HCT116 (cell line): Measurements from ENCODE around the gene CLIC5. TPM values are rescaled to one million over a fixed set of nuclear protein-coding genes. Genes with fewer than 3 reads are reported as not detected.

Source experiments
- ATAC-seq: fragments of 200-7000 bp; cut with Tn5 transposase; 2 replicates; pipeline ENCODE4 v1.9.1; 2020; ENCODE audit warnings: mild to moderate bottlenecking, moderate library complexity
- BruUV-seq: library from RNA; stranded (reverse); fragments of 400-500 nt; replicated peaks from 2 replicates; lab custom pipeline; 2021; lab: Mats Ljungman, UMichigan
- CTCF ChIA-PET: fragments of 300-600 bp; sonication (Branson Sonifier 250); formaldehyde crosslinking; loops from one replicate; lab custom pipeline; 2021; ENCODE audit warnings: antibody characterized with exemption; lab: Charles Lee
- POLR2A ChIA-PET: fragments of 300-600, 350-600 bp; sonication (Branson Sonifier 250); formaldehyde crosslinking; loops from one replicate; lab custom pipeline; 2021; ENCODE audit warnings: antibody characterized with exemption; lab: Charles Lee
- RAD21 ChIA-PET, 2 experiments: fragments of 300-600 bp; sonication (Branson Sonifier 250); formaldehyde crosslinking; loops; one replicate each; lab custom pipeline; 2023; ENCODE audit warnings: low total read pairs in 2 of 2; ENCODE audit not compliant: uncharacterized antibody in 2 of 2, unreplicated experiment in 2 of 2, low non-redundant PET in 1 of 2; lab: Charles Lee
- DNase-seq: peaks from one replicate; pipeline ENCODE4 v3.0.0-alpha.2; 2010; ENCODE audit warnings: low read depth, low spot score
- H2AFZ ChIP-seq: fragments of 200-600 bp; shearing (Covaris generic), sonication (generic); 2 replicates; pipeline ENCODE4 v1.6.1; 2017; ENCODE audit warnings: low read depth, mixed run types, mixed read lengths, antibody characterized with exemption, low read length; ENCODE audit not compliant: poor library complexity, severe bottlenecking
- H3K27ac ChIP-seq: 2 replicates; pipeline ENCODE4 v1.5.1; 2012; ENCODE audit warnings: low read depth, low read length
- H3K27me3 ChIP-seq: fragments of 200-600 bp; sonication (generic); 2 replicates; pipeline ENCODE4 v1.6.1; 2016; ENCODE audit warnings: mixed run types, low read length, mixed read lengths; ENCODE audit not compliant: insufficient read depth
- H3K36me3 ChIP-seq, 2 experiments: fragments of 200-500 bp in 1 of 2; fragments of 200-600 bp in 1 of 2; sonication (Bioruptor generic) in 1 of 2; sonication (generic) in 1 of 2; 2 replicates each; pipeline versions ENCODE4 v1.5.1 to v1.6.1; 2014 to 2016; ENCODE audit warnings: low read length in 2 of 2, inconsistent platforms in 1 of 2, mixed read lengths in 1 of 2, mixed run types in 1 of 2; ENCODE audit not compliant: insufficient read depth in 2 of 2, control insufficient read depth in 1 of 2
- H3K4me1 ChIP-seq, 2 experiments: fragments of 200-600 bp in 1 of 2; sonication (generic) in 1 of 2; 2 replicates each; pipeline versions ENCODE4 v1.5.1 to v1.6.1; 2012 to 2017; ENCODE audit warnings: low read length in 2 of 2, inconsistent platforms in 1 of 2, mild to moderate bottlenecking in 1 of 2, mixed read lengths in 1 of 2, mixed run types in 1 of 2, moderate library complexity in 1 of 2; ENCODE audit not compliant: insufficient read depth in 2 of 2, control insufficient read depth in 1 of 2
- H3K4me2 ChIP-seq: fragments of 200-600 bp; sonication (generic); 2 replicates; pipeline ENCODE4 v1.6.1; 2017; ENCODE audit warnings: mixed run types, low read length, mixed read lengths
- H3K4me3 ChIP-seq, 2 experiments: fragments of 200-600 bp in 1 of 2; sonication (generic) in 1 of 2; replicated peaks in 1 of 2; 2 replicates each; pipeline ENCODE4 v1.5.1; 2011 to 2016; ENCODE audit warnings: low read length in 2 of 2, control low read depth in 1 of 2, low read depth in 1 of 2, mild to moderate bottlenecking in 1 of 2, mixed read lengths in 1 of 2, mixed run types in 1 of 2
- H3K79me2 ChIP-seq: fragments of 200-600 bp; sonication (generic); 2 replicates; pipeline ENCODE4 v1.6.1; 2017; ENCODE audit warnings: mild to moderate bottlenecking, mixed run types, low read length, moderate library complexity, mixed read lengths; ENCODE audit not compliant: insufficient read depth
- H3K9ac ChIP-seq: fragments of 200-600 bp; sonication (generic); 2 replicates; pipeline ENCODE4 v1.6.1; 2016; ENCODE audit warnings: low read length, mixed read lengths
- H3K9me2 ChIP-seq: fragments of 200-600 bp; sonication (generic), shearing (Covaris generic); 2 replicates; pipeline ENCODE4 v1.6.1; 2017; ENCODE audit warnings: mixed run types, mild to moderate bottlenecking, moderate library complexity; ENCODE audit not compliant: insufficient read depth
- H3K9me3 ChIP-seq, 2 experiments: fragments of 200-500 bp in 1 of 2; fragments of 200-600 bp in 1 of 2; sonication (Bioruptor generic) in 1 of 2; sonication (generic) in 1 of 2; 2 replicates each; pipeline ENCODE4 v1.6.1; 2014 to 2017; ENCODE audit warnings: low read length in 2 of 2, mixed read lengths in 2 of 2, inconsistent platforms in 1 of 2, low read depth in 1 of 2, mild to moderate bottlenecking in 1 of 2, mixed run types in 1 of 2, moderate library complexity in 1 of 2; ENCODE audit not compliant: control insufficient read depth in 1 of 2, insufficient read depth in 1 of 2
- H4K20me1 ChIP-seq: fragments of 200-600 bp; sonication (generic), shearing (Covaris generic); 2 replicates; pipeline ENCODE4 v1.6.1; 2017; ENCODE audit warnings: mixed run types, mild to moderate bottlenecking, moderate library complexity; ENCODE audit not compliant: insufficient read depth
- ATF3 ChIP-seq: IDR thresholded peaks from 2 replicates; pipeline ENCODE4 v1.6.1; 2012
- CBX3 ChIP-seq: IDR thresholded peaks from 2 replicates; pipeline ENCODE4 v1.6.1; 2012; ENCODE audit warnings: low read depth
- CEBPB ChIP-seq: IDR thresholded peaks from 2 replicates; pipeline ENCODE4 v1.6.1; 2012; ENCODE audit warnings: low read depth
- EGR1 ChIP-seq: IDR thresholded peaks from 2 replicates; pipeline ENCODE4 v1.6.1; 2012; ENCODE audit warnings: low read depth
- ELF1 ChIP-seq: IDR thresholded peaks from 2 replicates; pipeline ENCODE4 v1.6.1; 2012; ENCODE audit warnings: low read depth, borderline replicate concordance
- FOSL1 ChIP-seq: IDR thresholded peaks from 2 replicates; pipeline ENCODE4 v1.6.1; 2012; ENCODE audit warnings: low read depth
- POLR2A ChIP-seq: IDR thresholded peaks from 2 replicates; pipeline ENCODE4 v1.7.0; 2011; ENCODE audit warnings: borderline replicate concordance; ENCODE audit not compliant: insufficient read depth, insufficient read length; ENCODE audit errors: extremely low read depth
- REST ChIP-seq: IDR thresholded peaks from 2 replicates; pipeline ENCODE4 v1.6.1; 2012; ENCODE audit warnings: low read depth
- SP1 ChIP-seq: IDR thresholded peaks from 2 replicates; pipeline ENCODE4 v1.6.1; 2012; ENCODE audit warnings: low read depth
- SRF ChIP-seq: IDR thresholded peaks from 2 replicates; pipeline ENCODE4 v1.6.1; 2012; ENCODE audit warnings: low read depth
- YY1 ChIP-seq: IDR thresholded peaks from 2 replicates; pipeline ENCODE4 v1.6.1; 2011; ENCODE audit warnings: low read length, low read depth, moderate library complexity, mild to moderate bottlenecking; ENCODE audit not compliant: insufficient replicate concordance; ENCODE audit errors: extremely low read depth
- ZFX ChIP-seq: fragments of 450-650 bp; IDR thresholded peaks from 2 replicates; pipeline ENCODE4 v1.6.1; 2017
- intact Hi-C: fragments of 100-400 bp; cut with micrococcal nuclease; formaldehyde crosslinking; loops from 2 replicates; pipeline ENCODE4 v1.10.0; 2022
- total RNA-seq: library from RNA; stranded (reverse); gene quantifications from one replicate; pipeline ENCODE4 v1.2.1, GENCODE V29; 2021; ENCODE audit not compliant: unreplicated experiment

The CLIC5 gene
- total RNA-seq, 1 experiment from 2014 or later = 0.20 TPM

DNA sequence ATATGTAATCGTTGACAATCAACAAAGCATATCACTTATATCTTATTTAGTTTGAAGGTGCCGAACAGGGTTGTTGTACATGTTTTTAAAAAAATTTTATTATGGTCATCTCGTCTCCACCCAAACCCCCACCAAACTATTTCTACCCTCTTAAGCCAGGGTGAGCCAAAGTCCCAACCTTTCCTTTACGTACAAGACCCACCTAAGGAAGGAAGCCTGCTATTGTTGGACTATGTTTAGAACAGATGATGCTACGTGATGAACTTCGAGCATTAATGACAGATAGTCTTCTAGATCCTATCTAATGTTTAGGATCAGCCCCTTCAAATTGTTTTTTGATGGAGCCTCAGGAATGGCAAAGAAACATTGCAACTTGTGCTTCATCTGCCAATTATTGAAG, 44.4 kb downstream of the CLIC5 start:
- no peaks in the 10 kb centered on the region for H3K79me2 ChIP-seq
- no peaks in the 10 kb centered on the region for H3K27me3 ChIP-seq
- H3K4me3 ChIP-seq = no peak overlapping the region
- POLR2A ChIA-PET = no interaction called here
- no TSS peak for BruUV-seq
- H3K9me3 ChIP-seq = no peaks in the 10 kb centered on the region
- ATAC-seq (no peak), DNase-seq (no peak)
- H3K36me3 ChIP-seq = no peaks in the 10 kb centered on the region
- H3K9me2 ChIP-seq = no peaks in the 10 kb centered on the region
- H3K4me2 ChIP-seq = no peak overlapping the region
- H3K4me1 ChIP-seq = 0 out of 4 replicates have a peak, but pooled peaks cover 0 to under 1% of the 10 kb centered on the region in 2 experiments
- TF ChIP-seq SP1 (no peak), CEBPB (no peak)
- CTCF ChIA-PET = no interaction called here
- H2AFZ ChIP-seq = no peak overlapping the region
- no peak overlapping the region for H3K9ac ChIP-seq
- H3K27ac ChIP-seq = no peak overlapping the region
- intact Hi-C loops = no loop called here
- no peaks in the 10 kb centered on the region for H4K20me1 ChIP-seq
- RAD21 ChIA-PET = no interaction called here

DNA sequence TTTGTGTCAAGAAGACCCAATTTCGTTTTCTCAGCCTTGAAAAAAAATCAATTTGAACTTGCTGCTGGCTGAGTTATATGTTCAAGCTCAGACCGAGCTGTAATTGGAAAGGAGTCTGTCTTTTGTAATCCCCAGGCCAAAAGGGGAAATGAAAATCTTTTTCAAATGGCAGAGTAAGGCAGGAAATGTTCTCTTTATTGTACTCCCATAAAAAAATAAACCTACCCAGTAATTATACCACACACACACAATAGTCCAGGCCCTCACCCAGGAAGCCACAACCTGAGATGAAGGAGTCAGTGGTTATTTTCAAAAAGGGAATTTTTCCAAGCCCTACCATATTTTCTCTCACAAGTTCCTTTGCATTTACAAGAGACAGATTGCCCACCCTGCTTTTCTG, 45.3 kb downstream of the CLIC5 start:
- ChIA-PET POLR2A (no interaction called here), CTCF (no interaction called here)

DNA sequence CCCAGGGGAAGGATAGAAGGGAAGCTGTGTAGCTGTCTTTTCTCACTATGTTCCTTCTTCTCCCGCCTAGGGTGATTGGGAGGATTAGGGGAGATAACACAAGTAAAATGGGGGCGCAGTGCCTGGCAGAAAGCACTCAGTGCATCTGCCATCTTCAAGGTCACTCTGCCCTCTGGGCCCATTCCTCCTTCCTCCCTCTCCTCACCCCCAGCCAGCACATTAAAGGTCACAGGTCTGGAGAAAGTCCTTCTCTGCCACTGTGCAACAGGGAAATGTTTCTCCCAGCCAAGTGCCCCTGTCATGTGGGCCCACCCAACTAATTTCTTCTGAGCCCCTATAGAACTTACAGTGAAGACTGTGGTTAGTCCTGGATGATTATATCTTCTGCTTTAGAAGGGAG, 45.8 kb downstream of the CLIC5 start:
- Histone ChIP-seq H3K4me1 (peaks cover 0 to 10% of the 10 kb centered on the region in 2 experiments; a peak in 2 of 4 replicates), H3K36me3 (no peaks in the 10 kb centered on the region), H3K9ac (no peak overlapping the region), H3K4me3 (no peak overlapping the region), H3K9me3 (no peaks in the 10 kb centered on the region), H4K20me1 (no peaks in the 10 kb centered on the region), H3K27me3 (no peaks in the 10 kb centered on the region), H3K79me2 (no peaks in the 10 kb centered on the region), H3K27ac (no peak overlapping the region), H3K9me2 (no peaks in the 10 kb centered on the region), H3K4me2 (no peak overlapping the region), H2AFZ (no peak overlapping the region)
- BruUV-seq = no TSS peak
- intact Hi-C loops = no loop called here
- CTCF ChIA-PET = no interaction called here
- POLR2A ChIA-PET = no interaction called here
- RAD21 ChIA-PET = no interaction called here
- no peak for ATAC-seq
- DNase-seq = no peak
- TF ChIP-seq SRF = no peak
- TF ChIP-seq ATF3 = no peak
- TF ChIP-seq EGR1 = no peak
- no peak for TF ChIP-seq REST
- no peak for TF ChIP-seq SP1
- no peak for TF ChIP-seq FOSL1
- TF ChIP-seq POLR2A = no peak
- no peak for TF ChIP-seq ZFX
- TF ChIP-seq YY1 = no peak
- no peak for TF ChIP-seq ELF1

More for the DNA sequence above, 45.3 kb downstream of the CLIC5 start:
- Histone ChIP-seq H3K4me3 (no peak overlapping the region), H3K9ac (no peak overlapping the region), H3K4me1 (peaks cover 0 to 10% of the 10 kb centered on the region in 2 experiments; a peak in 2 of 4 replicates), H4K20me1 (no peaks in the 10 kb centered on the region), H3K4me2 (no peak overlapping the region), H3K36me3 (no peaks in the 10 kb centered on the region), H3K9me3 (no peaks in the 10 kb centered on the region), H3K27me3 (no peaks in the 10 kb centered on the region), H3K9me2 (no peaks in the 10 kb centered on the region), H3K79me2 (no peaks in the 10 kb centered on the region), H2AFZ (no peak overlapping the region), H3K27ac (no peak overlapping the region)
- no peak for TF ChIP-seq CBX3
- BruUV-seq = no TSS peak
- intact Hi-C loops = no loop called here
- ATAC-seq = no peak
- DNase-seq = no peak
- RAD21 ChIA-PET = no interaction called here
